GM20000 (cell line): ENCODE data around the gene ENDOG.
"Not testable (repeated sequence)": the region's sequence is repeated elsewhere in the genome, so short reads cannot be mapped to it uniquely, and the experiment has no call there.

Source experiments
- DNase-seq: peaks from one replicate; pipeline ENCODE4 v3.0.0; 2012; ENCODE audit warnings: low spot score
- CTCF ChIP-seq: IDR thresholded peaks from 2 replicates; pipeline ENCODE4 v1.5.1; 2012; ENCODE audit warnings: mild to moderate bottlenecking, control low read depth; ENCODE audit errors: extremely low read depth, missing control alignments

Gene ENDOG

DNA sequence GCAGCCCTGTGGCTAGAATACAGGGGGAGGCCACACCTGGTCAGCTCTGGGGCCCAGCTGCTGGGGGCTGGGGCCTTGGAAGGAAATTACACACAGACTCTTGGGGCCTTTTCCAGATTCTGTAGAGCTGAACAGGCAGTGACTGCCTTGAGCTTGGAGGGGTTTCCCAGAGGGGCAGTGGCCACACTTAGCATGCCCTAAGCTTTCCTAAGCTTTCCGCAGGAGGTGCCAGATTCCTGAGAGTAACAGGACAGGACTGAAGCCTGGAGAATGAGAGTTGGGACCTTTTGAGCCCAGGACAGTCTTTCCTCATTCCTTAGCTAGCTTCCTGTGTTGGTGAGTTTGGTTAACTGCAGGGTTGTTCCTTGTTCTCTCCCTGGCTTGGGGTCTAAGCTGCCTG is 29.9 kb upstream of the ENDOG start:
- TF ChIP-seq CTCF, result no peak

DNA sequence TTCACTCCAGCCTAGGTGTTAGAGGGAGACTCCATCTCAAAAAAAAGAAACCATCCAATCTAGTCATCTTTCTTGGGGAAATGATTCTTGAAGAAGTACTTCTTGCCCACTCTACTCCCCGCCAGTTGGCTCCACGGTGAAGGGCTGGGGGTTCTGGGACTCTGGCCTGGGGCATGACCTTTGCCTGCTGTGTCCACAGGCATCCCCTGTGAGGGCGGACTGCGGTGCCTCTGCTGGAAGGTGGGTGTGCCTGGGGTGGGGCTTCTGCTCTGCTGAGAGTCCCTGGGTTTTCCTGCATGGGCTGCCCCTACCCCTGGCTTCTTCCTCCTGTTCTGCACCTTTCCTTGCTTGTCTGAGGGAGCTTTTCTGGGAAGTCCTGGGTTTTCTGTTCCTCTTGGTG is 27.8 kb upstream of the ENDOG start:
- DNase-seq, result no peak
- no peak for TF ChIP-seq CTCF

More for the DNA sequence above, 29.9 kb upstream of the ENDOG start:
- no peak for DNase-seq

- DNase-seq, result no peak
- TF ChIP-seq CTCF, result no peak
These were observed 26.2 kb upstream of the ENDOG start for GRCh38 chr9:128792134-128792533.

DNA sequence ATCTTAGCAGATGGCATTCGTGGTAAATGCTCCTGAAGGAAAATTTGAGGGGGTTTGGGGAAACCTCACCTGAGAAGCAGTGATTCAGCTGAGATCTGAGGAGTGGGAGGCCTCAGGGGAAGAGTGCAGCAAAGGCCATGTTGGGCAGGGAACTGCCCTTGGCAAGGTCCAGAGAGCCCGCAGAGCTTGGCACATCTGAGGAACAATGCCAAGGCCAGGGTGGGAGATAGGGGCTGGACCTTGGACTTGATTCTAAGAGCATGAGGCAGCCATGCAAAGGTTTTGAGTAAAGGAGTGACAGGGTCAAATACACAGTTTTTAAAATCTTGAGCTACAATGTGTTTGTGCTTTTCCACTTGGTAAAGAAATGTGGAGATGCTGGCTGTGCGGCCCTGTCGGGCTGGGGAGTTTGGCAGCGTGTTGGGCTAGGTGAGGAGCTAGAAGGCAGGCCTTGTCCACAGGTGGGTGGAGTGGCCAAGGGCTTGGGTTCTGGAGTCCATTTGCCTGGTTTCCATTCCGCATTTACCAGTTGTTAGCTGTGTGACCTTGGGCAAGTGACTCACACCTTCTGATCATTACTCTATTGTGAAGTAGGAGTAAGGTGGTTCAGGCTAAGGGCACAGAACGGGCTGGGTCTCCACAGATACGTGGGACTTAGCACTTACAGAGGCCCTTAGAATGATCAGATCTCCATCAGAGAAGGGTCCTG is 25.2 kb upstream of the ENDOG start:
- TF ChIP-seq CTCF, result no peak
- no peak for DNase-seq

DNA sequence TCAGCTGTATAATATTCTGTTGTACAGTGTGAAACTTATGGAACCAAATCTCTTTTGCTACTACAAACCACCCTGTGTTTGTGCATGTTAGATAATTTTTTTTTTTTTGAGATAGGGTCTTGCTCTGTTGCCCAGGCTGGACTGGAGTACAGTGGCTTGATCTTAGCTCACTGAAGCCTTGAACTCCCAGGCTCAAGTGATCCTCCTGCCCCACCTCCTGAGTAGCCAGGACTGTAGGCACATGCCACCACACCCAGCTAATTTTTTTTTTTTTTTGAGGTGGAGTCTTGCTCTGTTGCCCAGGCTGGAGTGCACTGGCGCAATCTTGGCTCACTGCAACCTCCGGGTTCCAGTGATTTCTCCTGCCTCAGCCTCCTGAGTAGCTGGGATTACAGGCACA is 23.3 kb upstream of the ENDOG start:
- not testable (repeated sequence) for DNase-seq

GRCh38 chr9:128798896-128799295 is 19.4 kb upstream of the ENDOG start:
- no peak for TF ChIP-seq CTCF
- DNase-seq, result no peak

GRCh38 chr9:128800061-128800460 is 18.2 kb upstream of the ENDOG start:
- no peak for TF ChIP-seq CTCF

DNA sequence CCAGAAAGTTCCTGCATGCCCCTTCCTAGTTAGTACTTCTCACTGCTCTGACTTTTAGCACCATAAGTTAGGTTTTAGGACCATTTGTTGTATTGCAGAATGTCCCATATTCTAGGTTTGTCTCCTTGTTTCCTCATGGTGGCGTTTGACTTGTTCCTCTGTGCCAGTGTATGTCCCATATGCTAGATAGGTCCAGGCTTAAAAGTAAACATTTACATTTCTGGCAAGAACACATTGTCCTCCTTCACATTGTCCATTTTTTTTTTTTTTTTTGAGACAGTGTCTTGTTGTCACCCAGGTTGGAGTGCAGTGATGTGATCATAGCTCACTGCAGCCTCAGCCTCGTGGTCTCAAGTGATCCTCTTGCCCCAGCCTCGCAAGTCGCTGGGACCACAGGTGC is 15.8 kb upstream of the ENDOG start:
- no peak for TF ChIP-seq CTCF
- no peak for DNase-seq

More at GRCh38 chr9:128800061-128800460, 18.2 kb upstream of the ENDOG start:
- DNase-seq, result no peak
